Esophagus squamous epithelium (tissue), 5 donors: ENCODE results near the gene UBE2QL1. TPM values are rescaled to one million over a fixed set of nuclear protein-coding genes. Genes with fewer than 3 reads are reported as not detected.

ENCODE experiments used
- DNase-seq: peaks from one replicate; lab custom pipeline; 2025; lab: John Stamatoyannopoulos, UW
- H3K27ac ChIP-seq, 4 donors: fragments of 200-600 bp; sonication (generic); one replicate each; pipeline ENCODE4 v1.5.1; 2016 to 2019; ENCODE audit warnings: mild to moderate bottlenecking in 1 of 4
- H3K27me3 ChIP-seq, 4 donors: fragments of 200-600 bp; sonication (generic); 1 replicate in 3 of 4; 2 replicates in 1 of 4; pipeline versions ENCODE4 v1.5.1 to v1.6.0; 2017 to 2021; ENCODE audit warnings: antibody characterized with exemption in 1 of 4
- H3K36me3 ChIP-seq, 3 donors: fragments of 200-600 bp; sonication (generic); one replicate each; pipeline ENCODE4 v1.5.1; 2016 to 2019
- H3K4me1 ChIP-seq, 3 donors: fragments of 200-600 bp; sonication (generic); one replicate each; pipeline ENCODE4 v1.5.1; 2017 to 2019
- H3K4me3 ChIP-seq, 4 donors: fragments of 200-600 bp; sonication (generic); 1 replicate in 3 of 4; 2 replicates in 1 of 4; pipeline ENCODE4 v1.5.1; 2016 to 2019; ENCODE audit warnings: mild to moderate bottlenecking in 2 of 4, moderate library complexity in 1 of 4
- H3K9me3 ChIP-seq, 3 donors: fragments of 200-600 bp; sonication (generic); one replicate each; pipeline ENCODE4 v1.5.1; 2016 to 2019
- POLR2A ChIP-seq, 4 donors: fragments of 450-650 bp; IDR thresholded peaks; one replicate each; pipeline ENCODE4 v1.6.1; 2017; ENCODE audit warnings: antibody characterized with exemption in 4 of 4, mild to moderate bottlenecking in 4 of 4, moderate library complexity in 3 of 4
- whole genome bisulfite sequencing, 2 donors: methylation state at CpG; one replicate each; pipeline ENCODE4 v1.1.5; 2018; 5-methylcytosine and 5-hydroxymethylcytosine counted together
- intact Hi-C: fragments of 100-400 bp; cut with DNase I; formaldehyde crosslinking; loops from one replicate; pipeline ENCODE4 v1.15.0; 2022
- total RNA-seq, 4 donors: library from RNA; depleted of rRNA; stranded (reverse); fragments of >200 nt; gene quantifications; one replicate each; pipeline ENCODE4 v1.1.0, GENCODE V29; 2016
- TF ChIP-seq, protein P1 (sequence below), 6 experiments: fragments of 450-650 bp in 4 of 6; fragments of 200-600 bp in 2 of 6; sonication (generic) in 2 of 6; IDR thresholded peaks; one replicate each; pipeline ENCODE4 v1.5.1; 2016 to 2019; ENCODE audit warnings: antibody characterized with exemption in 6 of 6, mild to moderate bottlenecking in 4 of 6, moderate library complexity in 4 of 6
- donor health status: DM: yes; HTN: yes; CAD: no.

The UBE2QL1 gene
- total RNA-seq, 4 donors from 2014 or later, result 0.27 to 1.5 (median 0.33) TPM

DNA sequence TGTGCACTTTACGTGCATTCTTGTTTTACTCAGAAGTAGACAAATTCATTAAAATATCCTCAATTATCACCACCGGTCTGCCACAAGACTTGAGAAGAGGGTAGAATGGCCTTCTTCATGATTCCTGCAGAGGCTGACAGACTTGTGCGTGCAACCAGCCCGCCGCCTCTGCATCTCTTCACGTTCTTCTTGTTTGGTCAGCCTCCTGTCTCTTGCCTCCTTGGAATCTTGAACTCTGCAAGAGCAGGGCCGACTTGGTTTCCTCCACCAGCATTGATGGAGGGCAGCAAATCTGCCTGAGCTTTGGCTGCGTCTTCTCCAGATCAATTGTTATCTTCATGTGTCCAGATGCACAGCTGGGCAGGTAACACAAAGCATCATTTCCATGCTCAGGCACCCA lies 20.2 kb downstream of the UBE2QL1 start:
- Histone ChIP-seq H3K4me3 (no peak overlapping the region), H3K27ac (no peak overlapping the region), H3K9me3 (no peaks in the 10 kb centered on the region), H3K36me3 (no peaks in the 10 kb centered on the region), H3K4me1 (no peaks in the 10 kb centered on the region), H3K27me3 (peaks cover 0 to 16% (median 0%) of the 10 kb centered on the region in 4 donors)
- TF ChIP-seq, protein P1, sequence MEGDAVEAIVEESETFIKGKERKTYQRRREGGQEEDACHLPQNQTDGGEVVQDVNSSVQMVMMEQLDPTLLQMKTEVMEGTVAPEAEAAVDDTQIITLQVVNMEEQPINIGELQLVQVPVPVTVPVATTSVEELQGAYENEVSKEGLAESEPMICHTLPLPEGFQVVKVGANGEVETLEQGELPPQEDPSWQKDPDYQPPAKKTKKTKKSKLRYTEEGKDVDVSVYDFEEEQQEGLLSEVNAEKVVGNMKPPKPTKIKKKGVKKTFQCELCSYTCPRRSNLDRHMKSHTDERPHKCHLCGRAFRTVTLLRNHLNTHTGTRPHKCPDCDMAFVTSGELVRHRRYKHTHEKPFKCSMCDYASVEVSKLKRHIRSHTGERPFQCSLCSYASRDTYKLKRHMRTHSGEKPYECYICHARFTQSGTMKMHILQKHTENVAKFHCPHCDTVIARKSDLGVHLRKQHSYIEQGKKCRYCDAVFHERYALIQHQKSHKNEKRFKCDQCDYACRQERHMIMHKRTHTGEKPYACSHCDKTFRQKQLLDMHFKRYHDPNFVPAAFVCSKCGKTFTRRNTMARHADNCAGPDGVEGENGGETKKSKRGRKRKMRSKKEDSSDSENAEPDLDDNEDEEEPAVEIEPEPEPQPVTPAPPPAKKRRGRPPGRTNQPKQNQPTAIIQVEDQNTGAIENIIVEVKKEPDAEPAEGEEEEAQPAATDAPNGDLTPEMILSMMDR (IDR thresholded peaks at IDR 0.05), result no peak
- TF ChIP-seq POLR2A (IDR thresholded peaks at IDR 0.05), result no peak
- intact Hi-C loops, result no loop called here
- no peak for DNase-seq
- 87 to 92% methylated on average over 8 of the region's 8 CpGs for WGBS, 2 donors

DNA sequence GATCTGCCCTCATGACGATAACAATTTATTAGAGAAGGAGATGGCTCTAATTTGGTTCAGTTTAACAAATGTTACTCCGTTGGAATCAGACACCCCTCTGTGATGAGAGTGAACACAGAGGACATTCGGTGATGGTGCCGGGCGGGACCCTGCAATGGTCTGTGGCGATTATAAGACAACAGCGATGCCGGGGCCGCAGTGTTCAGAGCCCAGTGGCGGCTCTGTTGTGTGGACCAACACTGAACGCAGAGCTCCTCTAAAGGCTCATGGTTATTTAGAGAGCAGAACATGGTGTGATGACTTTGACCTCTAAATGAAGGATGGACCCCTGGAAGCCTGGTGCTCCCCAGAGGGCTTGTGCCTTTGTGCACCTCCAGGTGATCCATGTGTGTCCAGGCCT lies 21.2 kb downstream of the UBE2QL1 start:
- H3K4me1 ChIP-seq, result no peaks in the 10 kb centered on the region
- no peaks in the 10 kb centered on the region for H3K36me3 ChIP-seq
- no peaks in the 10 kb centered on the region for H3K9me3 ChIP-seq
- H3K4me3 ChIP-seq, result no peak overlapping the region
- H3K27ac ChIP-seq, result no peak overlapping the region
- intact Hi-C loops, result no loop called here
- 82 to 92% methylated on average over 3 to 11 of the region's 11 CpGs for WGBS, 2 donors
- H3K27me3 ChIP-seq, result peaks cover 0 to 16% (median 0%) of the 10 kb centered on the region in 4 donors
- no peak for DNase-seq
- TF ChIP-seq POLR2A (IDR thresholded peaks at IDR 0.05), result no peak
- TF ChIP-seq, protein P1 (IDR thresholded peaks at IDR 0.05), result no peak

DNA sequence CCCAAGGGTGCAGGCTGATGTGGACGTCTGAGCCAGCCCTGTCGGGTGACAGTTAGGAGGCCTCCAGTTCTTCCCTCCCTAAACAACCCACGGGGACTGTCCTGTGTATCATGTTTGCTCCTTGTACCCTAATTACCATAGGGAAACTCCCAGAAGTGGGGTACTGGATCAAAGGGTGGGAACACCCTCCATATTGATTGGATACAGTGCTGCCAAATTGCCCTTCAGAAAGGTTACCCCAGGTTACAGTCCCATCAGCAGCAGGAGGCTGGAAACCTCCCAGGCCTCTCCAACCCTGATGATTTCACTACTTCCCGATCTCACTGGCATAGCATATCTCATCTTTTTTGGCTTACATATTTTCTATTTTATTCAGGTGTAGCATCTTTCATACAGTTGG lies 22.0 kb downstream of the UBE2QL1 start:
- Histone ChIP-seq H3K27ac (no peak overlapping the region), H3K27me3 (peaks cover 0 to 16% (median 0%) of the 10 kb centered on the region in 4 donors), H3K4me3 (no peak overlapping the region), H3K36me3 (no peaks in the 10 kb centered on the region), H3K4me1 (no peaks in the 10 kb centered on the region), H3K9me3 (no peaks in the 10 kb centered on the region)
- intact Hi-C loops, result no loop called here
- no peak for DNase-seq
- whole genome bisulfite sequencing, 2 donors, result 85 to 86% methylated on average over 2 of the region's 4 CpGs
- TF ChIP-seq, protein P1 (IDR thresholded peaks at IDR 0.05), result no peak
- no peak for TF ChIP-seq POLR2A (IDR thresholded peaks at IDR 0.05)

DNA sequence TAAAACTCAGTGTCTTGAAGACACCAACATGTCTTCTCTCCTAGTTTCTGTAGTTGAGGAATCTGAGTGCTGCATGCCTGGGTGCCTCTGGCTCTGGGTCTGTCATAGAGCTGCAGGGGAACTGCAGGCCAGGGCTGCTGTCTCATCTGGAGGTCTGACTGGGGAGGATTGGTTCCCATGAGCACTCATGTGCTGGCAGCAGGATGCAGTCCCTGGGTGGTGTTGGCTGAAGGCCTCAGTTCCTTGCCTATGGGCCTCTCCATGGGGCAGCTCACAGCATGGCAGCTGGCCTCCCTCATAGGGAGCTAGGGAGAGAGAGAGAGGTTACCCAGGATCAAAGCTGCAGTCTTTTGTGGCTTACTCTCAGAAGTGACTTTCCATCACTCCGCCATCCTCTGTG lies 22.6 kb downstream of the UBE2QL1 start:
- intact Hi-C loops, result no loop called here
- no peak overlapping the region for H3K4me3 ChIP-seq
- no peak overlapping the region for H3K27ac ChIP-seq
- no peak for DNase-seq
- TF ChIP-seq, protein P1 (IDR thresholded peaks at IDR 0.05), result no peak
- no peak for TF ChIP-seq POLR2A (IDR thresholded peaks at IDR 0.05)
- H3K4me1 ChIP-seq, result no peaks in the 10 kb centered on the region
- H3K27me3 ChIP-seq, result peaks cover 0 to 12% (median 0%) of the 10 kb centered on the region in 4 donors
- WGBS, 2 donors, result 100% methylated on average over 1 of the region's 1 CpG
- H3K9me3 ChIP-seq, result no peaks in the 10 kb centered on the region
- no peaks in the 10 kb centered on the region for H3K36me3 ChIP-seq

DNA sequence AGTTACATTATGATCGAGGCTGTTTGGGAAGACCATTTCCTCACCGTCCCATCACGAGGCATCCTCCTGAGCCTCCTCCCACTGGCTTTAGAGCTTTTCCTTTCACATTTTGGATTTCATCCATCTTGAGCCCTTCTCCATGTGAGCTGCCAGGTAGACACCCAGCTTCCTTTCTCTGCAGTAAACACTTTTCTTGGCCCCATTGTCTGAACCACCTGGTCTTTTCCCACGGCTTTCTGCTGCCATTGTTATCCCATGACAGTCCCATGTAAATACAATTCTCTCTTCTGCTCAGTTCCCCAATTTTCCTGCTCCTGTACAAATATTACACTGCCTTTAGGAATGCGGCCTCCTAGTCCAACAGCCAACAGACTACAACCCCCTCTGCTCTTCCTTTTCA lies 24.1 kb downstream of the UBE2QL1 start:
- H3K9me3 ChIP-seq, result no peaks in the 10 kb centered on the region
- no peak for DNase-seq
- H3K36me3 ChIP-seq, result no peaks in the 10 kb centered on the region
- intact Hi-C loops, result no loop called here
- TF ChIP-seq, protein P1 (IDR thresholded peaks at IDR 0.05), result no peak
- TF ChIP-seq POLR2A (IDR thresholded peaks at IDR 0.05), result no peak
- WGBS, 2 donors, result 69 to 81% methylated on average over 5 of the region's 5 CpGs
- no peak overlapping the region for H3K27ac ChIP-seq
- no peak overlapping the region for H3K4me3 ChIP-seq
- H3K4me1 ChIP-seq, result no peaks in the 10 kb centered on the region
- peaks cover 0 to 9% (median 0%) of the 10 kb centered on the region in 4 donors for H3K27me3 ChIP-seq
